Measurements from ENCODE around the gene TMEM235.

The TMEM235 gene

DNA sequence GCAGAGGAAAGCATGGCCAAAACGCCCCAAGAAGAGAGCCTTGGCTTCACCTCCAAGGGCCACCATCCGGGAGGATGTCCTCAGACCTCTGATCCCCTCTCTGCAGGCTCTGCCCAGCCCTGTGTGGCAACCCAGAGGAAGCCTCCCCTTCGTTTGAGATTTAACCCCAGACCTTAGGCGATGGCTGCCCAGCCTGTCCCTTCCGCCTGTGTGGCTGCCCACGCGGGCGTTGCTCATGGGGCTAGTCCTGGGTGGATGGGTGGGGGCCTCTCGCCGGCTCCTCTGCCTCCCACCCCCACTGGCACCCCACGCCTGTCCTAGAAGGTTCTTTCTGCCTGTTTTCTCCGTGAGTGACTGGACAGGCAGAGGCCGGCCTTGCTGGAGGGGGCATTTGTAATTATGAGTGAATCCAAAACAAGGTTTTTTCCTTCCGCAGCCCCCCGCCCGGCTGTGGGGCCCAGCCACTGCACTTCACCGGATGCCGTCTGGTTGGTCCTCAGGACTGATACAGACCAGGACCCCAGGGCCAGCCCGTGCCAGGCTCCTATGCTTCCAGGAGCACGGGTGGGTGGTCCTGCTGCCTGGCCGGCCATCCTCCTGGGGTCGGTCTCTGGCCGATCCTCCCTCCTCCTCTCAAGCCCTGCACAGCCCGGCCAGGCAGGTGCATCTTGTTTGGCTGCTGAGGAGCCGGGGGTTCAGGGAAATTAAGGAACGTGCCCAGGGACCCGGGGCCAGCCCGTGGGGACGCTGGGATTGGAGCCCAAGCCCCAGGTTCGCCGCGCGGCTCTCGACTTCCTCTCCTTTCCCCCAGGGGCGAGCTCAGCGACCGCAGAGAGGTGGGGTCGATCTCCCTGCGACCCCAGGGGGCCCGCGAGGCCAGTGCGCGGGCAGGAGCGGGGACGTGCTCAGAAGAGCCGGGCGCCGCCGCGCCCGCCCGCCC is at the start of gene TMEM235:
TMEM235 (plus strand) TSS at position 636 of the 940 bp plus-strand sequence. CDS start 393 bp downstream, outside the sequence.
- no peak for DNase-seq

DNA sequence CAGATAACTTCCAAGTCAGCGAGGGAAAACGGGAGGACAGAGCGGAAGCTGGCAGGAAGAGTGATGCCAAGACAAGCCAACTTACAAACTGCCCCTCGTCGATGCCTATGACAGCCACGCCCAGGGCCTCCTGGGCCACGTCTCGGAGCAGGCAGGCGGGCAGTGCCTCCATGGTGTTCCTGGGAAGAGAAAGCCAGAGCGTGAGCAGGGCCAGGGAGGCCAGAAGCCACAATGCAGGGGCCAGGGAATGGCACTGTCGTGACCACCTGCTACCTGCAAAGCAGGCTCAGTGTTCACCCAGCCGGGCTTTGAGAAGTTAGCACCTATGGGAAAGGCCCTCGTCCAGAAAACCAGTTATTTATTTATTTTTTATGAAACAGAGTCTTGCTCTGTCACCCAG is 48.9 kb upstream of the TMEM235 start:
- no peak for DNase-seq

DNA sequence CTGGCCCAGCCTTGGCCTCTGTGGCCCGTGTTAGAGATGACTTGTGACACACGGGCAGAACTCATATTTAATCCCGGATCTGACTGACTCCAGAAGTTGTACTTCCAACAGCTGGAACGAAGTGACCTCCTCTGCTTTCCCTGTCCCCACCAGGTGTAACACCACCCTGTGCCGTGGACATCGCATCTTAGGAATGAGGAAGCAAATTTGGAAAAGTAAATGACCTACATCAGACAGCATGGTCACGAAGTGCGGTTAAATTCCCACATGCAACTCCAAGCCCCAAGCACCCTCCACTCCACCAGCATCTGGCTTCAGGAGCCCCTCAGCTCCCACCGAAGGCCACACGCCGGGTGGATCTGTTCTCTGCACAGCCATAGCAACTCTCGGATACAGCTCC is 47.5 kb upstream of the TMEM235 start:
- DNase-seq: no peak

DNA sequence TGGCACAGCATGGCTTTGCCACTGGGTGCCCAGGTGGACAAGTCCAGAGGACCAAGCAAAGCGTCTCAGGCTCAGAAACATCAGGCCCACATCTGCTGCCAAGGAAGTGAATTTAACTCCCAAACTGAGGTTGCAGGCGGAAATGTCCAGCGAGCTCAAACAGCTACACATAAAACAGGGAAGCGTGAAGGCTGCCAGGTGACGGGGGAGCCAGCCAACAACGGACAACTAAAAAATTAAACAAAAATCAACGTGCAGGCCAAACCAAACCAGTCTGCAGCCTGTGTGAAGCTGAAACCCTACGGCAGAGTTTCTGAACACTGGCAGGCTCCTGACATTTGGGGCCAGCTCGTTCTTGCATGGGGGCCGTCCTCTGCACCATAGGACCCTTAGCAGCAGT is 47.1 kb upstream of the TMEM235 start:
- no peak for DNase-seq

DNA sequence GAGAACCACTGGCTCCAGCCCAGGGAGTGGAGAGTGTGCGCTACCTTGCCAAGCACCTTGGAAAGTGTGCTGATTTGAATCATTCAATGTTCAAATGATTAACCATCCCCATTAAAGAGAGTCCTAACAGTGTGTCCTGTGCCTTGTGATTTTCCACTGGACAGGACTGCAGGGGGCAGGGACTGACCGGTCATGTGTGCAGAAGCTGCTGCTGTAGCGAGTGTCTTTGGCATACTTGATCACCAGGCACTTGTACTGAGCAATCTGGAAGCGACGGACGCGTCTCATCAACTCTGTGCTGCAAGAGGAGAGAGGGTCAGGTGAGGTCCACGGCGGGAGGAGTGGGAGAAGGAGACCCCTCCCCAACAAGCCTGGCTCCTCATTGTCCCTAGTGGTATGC is 46.6 kb upstream of the TMEM235 start:
- DNase-seq: no peak

DNA sequence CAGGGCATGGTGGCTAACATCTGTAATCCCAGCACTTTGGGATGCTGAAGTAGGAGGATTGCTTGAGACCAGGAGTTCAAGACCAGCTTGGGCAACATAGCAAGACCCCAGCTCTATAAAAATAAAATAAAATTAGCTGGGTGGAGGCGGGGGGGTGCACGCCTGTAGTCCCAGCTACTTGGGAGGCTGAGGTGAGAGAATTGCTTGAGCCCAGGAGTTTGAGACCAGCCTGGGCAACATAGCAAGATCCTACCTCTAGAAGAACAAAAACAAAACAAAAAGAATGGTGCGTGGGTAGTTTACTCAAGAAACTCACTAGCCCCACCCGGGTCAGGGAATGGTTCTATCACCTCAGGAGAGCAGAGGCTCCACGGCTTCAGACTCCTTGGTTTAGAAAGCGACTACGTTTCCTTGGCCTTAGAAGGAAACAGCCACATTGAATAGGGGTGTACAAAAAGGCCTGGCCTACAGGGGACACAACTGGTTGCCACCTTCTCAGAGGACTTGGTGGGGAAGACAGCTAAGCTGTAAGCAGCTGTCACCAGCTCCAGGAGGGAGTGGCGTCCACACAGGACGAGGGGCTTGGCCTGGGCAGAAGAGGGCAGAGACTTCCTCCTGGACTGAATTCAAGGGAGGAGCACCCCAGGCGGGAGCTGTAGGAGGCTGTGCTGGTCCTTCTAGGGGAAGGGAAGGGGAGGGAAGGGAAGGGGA is 45.3 kb upstream of the TMEM235 start:
- DNase-seq: peak; percentile 62 to 68

DNA sequence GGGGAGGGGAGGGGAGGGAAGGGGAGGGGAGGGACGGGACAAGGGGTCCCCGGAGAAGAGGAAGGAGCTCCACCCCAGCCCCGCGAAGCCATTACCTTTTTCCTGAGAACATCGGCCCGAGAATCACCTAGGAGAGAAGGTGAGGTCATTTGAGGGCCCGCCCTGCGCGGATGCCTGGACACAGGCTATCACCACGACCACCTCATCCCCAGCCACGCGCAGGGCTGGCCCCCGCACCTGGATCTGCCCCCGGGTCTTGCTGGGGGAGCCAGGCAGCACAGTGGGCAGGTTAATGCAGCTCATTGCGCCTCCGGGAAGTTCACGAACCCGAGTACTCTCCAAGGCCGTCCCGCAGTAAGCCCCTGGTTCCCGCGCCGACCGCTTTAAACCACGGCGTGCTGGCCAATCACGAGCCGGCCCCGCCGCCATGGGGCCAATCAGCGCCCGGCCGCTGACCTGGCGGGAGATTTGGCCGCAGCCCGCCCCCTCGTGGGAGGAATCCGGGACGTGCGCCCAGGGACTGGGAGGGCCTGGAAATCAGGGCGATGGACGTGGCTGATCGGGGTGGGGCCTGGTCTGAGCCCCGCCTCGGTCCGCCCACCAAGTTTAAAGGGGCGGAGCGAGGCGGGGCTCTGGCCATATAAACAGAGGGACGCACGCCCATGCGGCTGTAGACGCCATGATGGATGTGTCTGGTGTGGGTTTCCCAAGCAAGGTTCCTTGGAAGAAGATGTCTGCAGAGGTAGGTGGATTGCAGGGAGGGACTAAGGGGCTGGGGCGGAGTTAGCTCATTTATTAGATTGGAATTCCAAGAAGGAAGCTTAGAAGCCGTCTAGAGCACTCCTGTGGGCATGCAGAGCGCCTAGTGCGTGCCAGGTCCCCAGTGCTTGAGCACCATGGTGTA is 44.5 kb upstream of the TMEM235 start, which contains the start of the genes AFMID and TK1:
AFMID (plus strand) TSS at position 671 of the 904 bp plus-strand sequence; CDS start at position 680, 9 bp downstream.
TK1 (minus strand) TSS at position 361 of the 904 bp plus-strand sequence; CDS start at position 303, 58 bp downstream.
- peak; percentile 98 to 99 for DNase-seq

DNA sequence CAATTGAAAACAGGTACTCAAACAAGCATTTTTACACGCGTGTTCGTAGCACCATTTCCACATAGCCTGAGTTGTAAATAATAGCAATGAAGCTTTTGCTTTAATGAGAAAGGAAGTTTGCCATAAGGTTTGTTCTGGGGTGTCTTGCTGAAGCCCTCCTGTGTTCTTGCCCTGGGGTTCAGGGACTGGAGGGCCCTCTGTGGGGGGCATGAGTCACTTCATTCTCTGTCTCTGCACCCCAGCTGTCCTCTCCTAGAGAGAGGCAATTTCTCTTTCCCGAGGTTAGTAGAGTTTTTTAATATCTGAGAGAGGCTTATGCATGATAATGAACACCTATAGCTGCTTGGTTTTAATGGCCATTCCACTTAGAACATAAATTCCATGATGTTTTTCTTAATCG is 34.7 kb upstream of the TMEM235 start:
- no peak for DNase-seq

DNA sequence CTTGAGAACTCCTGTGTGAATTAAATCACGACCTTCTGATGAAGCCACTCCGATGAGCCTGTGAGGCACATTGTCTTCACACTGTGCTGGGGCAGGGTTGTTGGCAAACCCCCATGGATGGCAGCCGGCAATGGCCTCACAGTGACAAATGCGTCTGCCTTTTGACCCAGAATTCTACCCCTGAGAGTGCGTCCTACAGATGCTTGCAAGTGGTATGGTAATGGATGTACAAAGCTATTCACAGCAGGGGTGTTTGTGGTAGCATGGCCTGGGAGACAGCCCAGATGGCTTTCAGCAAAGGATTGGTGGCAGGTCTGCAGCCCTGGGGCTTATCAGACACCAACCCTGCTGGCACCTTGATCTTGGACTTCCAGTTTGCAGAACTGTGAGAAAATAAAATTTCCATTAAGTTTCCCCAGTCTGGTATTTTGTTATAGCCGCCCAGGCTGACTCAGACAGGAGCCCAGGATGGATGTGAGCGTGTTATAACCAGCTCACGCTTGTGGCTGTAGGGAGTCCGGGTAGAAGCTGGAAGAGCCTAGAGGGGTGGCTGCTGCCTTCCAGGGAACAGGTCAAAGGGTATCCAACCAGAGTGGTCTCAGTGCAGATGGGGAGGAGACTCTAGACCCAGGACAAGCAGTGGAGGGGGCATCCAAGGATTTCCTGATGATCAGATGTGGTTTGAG is 34.1 kb upstream of the TMEM235 start:
- DNase-seq: no peak

DNA sequence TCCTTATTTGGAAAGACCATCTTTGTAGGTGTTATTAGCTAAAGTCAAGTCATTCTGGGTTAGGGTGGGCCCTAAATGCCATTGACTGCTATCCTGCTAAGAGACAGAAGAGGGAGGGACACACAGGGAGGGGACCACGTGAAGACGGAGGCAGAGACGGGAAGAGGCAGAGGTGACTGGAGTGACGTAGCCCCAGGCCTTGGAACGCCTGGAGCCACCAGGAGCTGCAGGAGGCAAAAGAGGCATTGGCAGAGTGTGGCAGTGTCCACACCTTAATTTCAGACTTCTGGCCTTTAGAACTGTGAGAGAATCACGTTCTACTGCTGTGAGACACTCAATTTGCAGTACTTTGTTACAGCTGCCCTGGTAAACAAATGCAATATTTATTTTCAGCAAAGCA is 31.0 kb upstream of the TMEM235 start:
- no peak for DNase-seq

DNA sequence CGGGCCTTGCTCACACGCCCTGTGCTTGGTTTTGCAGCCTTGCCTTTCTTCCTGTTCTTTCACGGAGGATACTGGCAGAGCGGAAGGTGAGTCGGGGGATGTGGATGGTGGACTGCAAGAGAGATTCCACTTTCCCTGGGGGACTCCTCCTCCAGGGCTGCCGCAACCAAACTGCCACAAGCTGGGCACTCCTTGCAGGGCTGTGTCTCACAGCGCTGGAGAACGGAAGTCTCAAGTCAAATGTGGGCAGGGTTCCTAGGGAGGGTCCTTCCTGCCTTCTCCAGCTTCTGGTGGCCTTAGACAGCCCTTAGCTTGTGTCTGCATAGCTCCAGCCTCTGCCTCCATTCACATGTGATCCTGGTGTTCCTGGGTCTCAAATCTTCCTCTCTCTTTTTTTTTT is 28.8 kb upstream of the TMEM235 start:
- DNase-seq: no peak

DNA sequence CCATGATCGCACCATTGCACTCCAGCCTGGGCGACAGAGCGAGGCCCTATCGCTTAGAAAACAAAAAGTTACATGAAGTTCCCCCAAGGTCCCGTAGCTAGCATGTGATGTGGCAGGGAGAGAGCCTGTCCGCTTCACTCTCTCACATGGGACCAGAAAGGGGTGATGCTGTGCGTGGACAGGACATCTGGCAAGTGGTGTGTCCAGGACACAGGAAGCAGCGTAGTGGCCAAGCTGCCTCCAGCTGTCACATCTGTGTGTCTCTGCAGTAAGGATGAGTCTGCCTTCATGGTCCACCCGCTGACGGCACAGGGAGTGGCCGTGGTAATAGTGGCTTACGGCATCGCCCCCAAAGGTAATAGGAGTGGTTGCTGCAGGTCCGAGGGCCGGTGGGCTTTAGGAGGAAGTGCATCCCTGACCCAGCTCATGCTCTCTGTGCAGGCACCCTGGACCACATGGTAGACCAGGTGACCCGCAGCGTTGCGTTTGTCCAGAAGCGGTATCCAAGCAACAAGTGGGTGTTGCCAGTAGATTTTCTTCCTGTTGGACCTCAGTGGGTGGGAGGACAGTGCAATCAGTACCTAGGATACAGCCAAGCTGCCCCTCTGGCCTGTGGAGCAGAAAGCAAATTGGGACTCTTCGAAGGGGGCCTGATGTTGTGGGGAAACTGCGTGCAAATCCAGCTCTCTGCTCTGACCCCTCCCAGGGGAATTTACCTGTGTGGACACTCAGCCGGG is 26.9 kb upstream of the TMEM235 start:
- DNase-seq: no peak

DNA sequence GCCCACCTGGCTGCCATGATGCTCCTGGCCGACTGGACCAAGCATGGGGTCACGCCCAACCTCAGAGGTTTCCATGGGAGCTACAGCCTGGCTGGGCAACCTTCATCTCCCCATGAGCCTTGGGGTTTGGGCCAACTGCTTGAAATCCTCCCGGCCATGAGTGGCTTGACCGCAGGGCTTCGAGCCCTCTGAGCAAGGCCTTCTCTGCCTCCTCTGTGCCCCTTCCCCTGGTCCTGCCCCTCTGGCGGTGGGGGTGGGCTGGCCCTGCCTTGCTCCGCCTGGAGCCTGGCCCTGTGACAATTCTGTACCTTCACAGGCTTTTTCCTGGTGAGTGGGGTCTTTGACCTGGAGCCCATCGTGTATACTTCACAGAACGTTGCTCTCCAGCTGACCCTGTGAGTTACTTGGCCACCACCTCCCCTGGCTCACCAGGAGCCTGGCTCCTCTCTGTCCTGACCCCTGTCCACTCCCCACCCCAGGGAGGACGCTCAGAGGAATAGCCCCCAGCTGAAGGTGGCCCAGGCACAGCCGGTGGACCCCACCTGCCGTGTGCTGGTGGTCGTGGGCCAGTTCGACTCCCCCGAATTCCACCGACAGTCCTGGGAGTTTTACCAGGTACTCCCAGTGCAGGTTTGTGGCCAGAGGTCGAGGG is 26.2 kb upstream of the TMEM235 start:
- no peak for DNase-seq

DNA sequence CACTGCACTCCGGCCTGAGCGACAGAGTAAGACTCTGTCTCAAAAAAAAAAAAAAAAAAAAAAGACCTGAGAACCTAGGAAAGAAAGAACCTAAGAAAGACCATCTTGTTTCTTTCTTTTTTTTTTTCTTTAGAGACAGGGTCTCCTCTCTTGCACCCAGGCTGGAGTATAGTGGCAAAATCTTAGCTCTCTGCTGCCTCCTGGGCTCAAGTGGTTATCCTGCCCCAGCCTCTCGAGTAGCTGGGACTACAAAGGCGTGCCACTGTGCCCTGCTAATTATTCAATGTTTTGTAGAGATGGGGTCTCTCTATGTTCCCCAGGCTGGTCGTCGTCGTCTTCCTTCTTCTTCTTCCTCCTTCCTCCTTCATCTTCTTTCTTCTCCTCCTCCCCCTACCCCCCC is 25.1 kb upstream of the TMEM235 start:
- no peak for DNase-seq

DNA sequence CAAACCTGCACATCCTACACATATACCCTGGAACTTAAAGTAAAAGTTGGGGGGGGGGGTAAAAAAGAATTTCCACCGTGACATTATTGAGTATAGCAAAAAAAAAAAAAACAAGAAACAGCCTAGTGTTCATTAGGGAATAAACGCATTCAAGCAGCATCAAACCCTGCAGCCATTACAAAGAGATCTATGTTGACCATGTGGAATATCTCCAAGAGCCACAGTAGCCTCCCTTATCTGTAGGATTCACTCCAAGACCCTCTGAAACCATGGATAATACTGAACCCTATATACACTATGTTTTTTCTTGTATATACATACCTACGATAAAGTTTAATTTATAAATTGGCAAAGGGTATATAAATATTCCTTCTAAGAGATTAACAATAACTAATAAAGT is 22.9 kb upstream of the TMEM235 start:
- DNase-seq: no peak

DNA sequence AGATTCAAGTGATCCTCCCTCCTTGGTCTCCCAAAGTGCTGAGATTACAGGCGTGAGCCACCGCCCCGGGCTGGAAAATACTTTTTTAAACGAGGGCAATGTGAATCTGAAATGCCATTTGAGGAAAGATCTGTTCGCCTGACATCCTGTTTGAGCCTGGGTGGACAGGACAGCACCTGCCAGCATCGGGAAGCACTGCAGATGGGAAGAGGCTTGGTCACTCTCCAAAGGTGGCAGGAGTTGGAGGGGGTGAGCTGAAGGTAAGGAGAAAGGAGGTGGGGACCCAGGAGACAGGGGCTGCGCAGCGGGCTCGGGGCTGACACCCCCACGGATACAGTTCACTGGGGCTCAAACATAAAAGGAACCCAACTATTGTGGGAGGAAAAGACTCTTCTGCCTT is 21.3 kb upstream of the TMEM235 start:
- no peak for DNase-seq

DNA sequence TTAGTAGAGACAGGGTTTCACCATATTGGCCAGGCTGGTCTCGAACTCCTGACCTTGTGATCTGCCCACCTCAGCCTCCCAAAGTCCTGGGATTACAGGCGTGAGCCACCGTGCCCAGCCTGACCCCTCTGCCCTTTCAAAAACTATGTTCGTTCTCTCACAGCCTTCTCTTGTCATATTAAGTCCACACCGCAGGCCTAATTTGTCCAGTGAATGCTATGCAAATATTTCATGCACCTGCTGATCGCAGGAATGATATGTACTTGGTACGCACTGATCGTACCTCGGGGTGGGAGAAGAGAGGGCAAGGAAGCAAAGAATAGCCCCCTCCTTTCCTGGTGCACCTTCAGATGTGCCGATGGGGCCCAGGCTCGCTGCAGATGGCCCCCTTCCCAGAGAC is 20.4 kb upstream of the TMEM235 start:
- no peak for DNase-seq

DNA sequence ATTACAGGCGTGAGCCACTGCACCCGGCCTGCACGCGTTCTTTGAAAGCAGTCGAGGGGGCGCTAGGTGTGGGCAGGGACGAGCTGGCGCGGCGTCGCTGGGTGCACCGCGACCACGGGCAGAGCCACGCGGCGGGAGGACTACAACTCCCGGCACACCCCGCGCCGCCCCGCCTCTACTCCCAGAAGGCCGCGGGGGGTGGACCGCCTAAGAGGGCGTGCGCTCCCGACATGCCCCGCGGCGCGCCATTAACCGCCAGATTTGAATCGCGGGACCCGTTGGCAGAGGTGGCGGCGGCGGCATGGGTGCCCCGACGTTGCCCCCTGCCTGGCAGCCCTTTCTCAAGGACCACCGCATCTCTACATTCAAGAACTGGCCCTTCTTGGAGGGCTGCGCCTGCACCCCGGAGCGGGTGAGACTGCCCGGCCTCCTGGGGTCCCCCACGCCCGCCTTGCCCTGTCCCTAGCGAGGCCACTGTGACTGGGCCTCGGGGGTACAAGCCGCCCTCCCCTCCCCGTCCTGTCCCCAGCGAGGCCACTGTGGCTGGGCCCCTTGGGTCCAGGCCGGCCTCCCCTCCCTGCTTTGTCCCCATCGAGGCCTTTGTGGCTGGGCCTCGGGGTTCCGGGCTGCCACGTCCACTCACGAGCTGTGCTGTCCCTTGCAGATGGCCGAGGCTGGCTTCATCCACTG is 17.3 kb upstream of the TMEM235 start, which contains the start of gene BIRC5:
BIRC5 (plus strand) TSS at position 238 of the 690 bp plus-strand sequence; CDS start at position 302, 64 bp downstream.
- peak; percentile 91 to 92 for DNase-seq

DNA sequence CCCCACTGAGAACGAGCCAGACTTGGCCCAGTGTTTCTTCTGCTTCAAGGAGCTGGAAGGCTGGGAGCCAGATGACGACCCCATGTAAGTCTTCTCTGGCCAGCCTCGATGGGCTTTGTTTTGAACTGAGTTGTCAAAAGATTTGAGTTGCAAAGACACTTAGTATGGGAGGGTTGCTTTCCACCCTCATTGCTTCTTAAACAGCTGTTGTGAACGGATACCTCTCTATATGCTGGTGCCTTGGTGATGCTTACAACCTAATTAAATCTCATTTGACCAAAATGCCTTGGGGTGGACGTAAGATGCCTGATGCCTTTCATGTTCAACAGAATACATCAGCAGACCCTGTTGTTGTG is 16.7 kb upstream of the TMEM235 start:
- DNase-seq: peak in 1 of 2 experiments; percentile 11

Data from AML-193 (cell line).